NCI-H460 (cell line): ENCODE measurements around the gene QPRT. TPM values are rescaled to one million over a fixed set of nuclear protein-coding genes. Genes with fewer than 3 reads are reported as not detected.
"Not testable (repeated sequence)": the region's sequence is repeated elsewhere in the genome, so short reads cannot be mapped to it uniquely, and the experiment has no call there.

ENCODE experiments used
- DNase-seq: peaks from one replicate; pipeline ENCODE4 v3.0.0-alpha.2; 2016; ENCODE audit warnings: low read depth; ENCODE audit errors: extremely low read depth
- total RNA-seq: library from RNA; depleted of rRNA; stranded (reverse); fragments of >200 nt; shearing (Covaris generic); gene quantifications from 2 replicates; pipeline ENCODE4 v1.2.3, GENCODE V29; 2014; rRNA removed

QPRT gene
- total RNA-seq, 1 experiment from 2014 or later, result 0.42 TPM

DNA sequence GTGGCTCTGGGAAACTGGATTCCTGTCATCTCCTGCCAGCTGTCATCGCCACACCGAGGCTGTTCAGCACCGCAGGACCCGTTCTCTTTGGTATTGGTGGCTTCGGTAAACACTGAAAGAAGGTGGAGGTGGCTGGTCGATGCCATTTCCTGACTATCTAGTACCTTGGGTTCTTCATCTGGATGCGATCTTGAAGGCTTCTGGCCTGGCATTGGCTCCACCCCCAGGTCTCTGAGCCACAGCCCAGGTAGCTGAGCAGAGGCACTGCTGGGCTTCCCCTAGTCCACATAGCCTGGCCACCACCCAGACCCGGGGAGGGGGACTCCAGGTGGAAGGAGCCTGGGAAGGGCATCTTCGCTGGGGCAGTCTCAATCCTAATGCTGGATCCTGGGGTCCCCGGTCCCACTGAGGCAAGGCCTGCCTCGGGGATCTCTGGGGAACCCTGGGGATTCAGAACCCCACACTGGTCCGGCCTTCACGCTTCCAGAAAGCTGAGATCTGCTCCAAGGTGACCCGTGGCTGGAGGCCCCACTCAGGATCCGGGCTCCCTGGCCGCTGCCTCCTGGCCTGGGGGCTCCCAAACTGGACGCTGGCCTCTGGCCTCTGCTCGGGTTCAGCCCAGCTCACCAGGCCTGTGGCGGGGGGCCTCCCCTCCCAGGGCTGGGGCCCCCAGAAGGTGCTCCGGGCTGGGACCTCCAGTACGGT lies 65.0 kb downstream of the QPRT start:
- no peak for DNase-seq

DNA sequence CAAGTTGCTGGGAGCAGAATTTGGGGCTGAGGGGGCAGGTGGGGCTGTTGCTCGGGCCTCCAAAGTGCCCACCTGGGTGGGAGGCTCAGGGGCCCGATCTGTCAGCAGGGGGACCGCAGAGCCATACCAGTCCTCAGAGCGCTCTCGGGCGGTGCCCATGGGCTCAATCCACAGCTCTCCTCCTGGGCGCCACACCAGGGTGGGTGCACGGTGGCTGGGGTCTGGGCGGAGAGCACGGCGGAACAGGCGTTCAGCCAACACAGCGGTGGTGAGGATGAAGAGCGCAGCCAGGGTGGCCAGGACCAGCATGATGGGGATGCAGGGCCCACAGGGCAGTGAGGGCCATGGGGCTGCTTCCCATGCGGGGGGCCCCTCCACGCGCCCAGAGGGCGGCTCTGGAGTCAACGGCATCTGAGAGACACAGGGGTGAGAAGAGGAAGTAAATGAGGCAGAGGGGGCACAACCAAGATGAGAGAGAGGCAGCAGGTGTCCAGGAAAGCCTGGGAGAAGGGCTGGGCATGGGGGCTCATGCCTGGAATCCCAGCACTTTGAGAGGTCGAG lies 65.6 kb downstream of the QPRT start:
- DNase-seq, result no peak

DNA sequence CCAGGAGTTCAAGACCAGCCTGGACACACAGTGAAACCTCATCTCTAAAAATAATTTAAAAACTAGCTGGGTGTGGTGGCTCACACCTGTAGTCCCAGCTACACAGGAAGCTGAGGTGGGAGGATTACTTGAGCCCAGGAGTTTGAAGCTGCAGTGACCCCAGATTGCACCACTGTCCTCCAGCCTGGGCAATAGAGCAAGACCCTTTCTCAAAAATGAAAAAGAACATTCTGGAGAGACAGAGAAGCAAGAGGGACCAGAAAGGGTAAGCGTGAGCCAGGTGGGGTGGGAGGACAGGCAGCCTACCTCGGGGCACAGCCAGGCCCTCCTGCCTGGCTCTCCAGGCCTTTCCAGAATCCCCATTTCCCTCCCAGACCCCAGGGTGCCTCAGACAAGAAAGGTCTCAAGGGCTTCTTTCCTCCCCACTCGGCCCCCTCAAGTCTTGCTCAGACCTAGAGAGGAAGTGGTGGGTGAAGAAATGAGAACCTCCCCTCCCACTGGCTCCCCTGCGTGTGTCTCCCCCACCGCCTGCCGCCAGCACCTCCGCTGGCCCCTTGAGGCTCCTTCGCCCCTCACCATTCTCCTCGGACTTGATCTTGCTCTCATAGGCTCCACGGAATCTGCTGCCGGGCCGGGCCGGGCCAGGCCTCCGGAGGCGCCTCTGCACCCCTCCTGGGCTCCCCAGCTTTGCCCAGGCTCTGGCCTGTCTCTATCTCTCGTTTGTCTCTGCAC lies 66.3 kb downstream of the QPRT start:
- no peak for DNase-seq

DNA sequence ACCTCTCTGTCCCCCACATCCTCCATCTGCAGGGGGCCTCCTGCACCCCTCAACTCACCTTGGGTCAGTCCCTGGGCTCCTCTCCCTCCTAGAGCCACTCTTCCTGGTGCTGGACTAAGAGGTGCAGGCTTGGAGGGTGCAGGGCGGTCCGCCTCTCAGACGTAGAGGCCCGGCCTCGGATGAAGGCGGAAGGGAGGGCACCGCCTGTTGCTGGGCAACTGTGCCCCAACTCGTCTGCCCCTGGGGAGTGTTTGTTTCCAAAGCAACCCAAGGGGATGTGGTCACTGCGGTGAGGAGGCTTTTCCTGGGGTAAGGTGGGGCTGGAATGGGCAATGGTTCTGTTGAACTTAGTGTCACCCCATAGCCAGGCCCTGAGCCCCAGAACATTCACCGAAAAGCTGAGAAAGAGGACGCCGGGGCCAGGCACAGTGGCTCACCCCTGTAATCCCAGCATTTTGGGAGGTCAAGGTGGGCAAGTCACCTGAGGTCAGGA lies 66.9 kb downstream of the QPRT start, which contains the start of gene C16orf54:
C16orf54 (minus strand) TSS at position 138 of the 493 bp plus-strand sequence. CDS start 1,039 bp downstream, outside the sequence.
- DNase-seq, result no peak

DNA sequence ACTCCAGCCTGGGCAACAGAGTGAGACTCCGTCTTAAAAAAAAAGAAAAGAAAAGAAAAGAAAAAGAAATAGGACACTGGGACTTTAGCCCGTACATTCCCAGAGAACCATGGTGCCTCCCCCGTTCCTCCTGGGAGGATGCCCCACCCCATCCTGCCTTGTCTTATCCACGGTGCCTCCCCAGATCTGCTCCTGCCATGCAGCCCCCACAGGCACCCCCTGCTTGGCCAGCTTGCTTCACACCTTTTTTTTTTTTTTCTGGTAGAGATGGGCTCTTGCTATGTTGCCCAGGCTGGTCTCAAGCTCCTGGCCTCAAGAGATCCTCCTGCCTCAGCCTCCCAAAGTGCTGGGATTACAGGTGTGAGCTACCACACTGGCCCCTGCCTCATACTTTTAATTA lies 67.5 kb downstream of the QPRT start:
- DNase-seq, result not testable (repeated sequence)

Other genes starting within 250 kb of the QPRT start
- gene BOLA2, start 224.8 kb upstream of the QPRT start, total RNA-seq, result 43.3 and 50.0 TPM in 2 replicates
- 25.2 and 26.8 TPM in 2 replicates for gene SLX1B, start 224.6 kb upstream of the QPRT start, total RNA-seq
- gene SULT1A4, start 219.3 kb upstream of the QPRT start, total RNA-seq, result 12.8 and 15.8 TPM in 2 replicates
- gene NPIPB12, start 172.8 kb upstream of the QPRT start, total RNA-seq, result 21.9 and 24.0 TPM in 2 replicates
- gene SPN, start 15.9 kb upstream of the QPRT start, total RNA-seq, result not detected in 2 replicates
- not detected in 2 replicates for gene C16orf54, start 66.8 kb downstream of the QPRT start, total RNA-seq
- not detected in 2 replicates for gene ZG16, start 99.1 kb downstream of the QPRT start, total RNA-seq
- 80.3 and 87.9 TPM in 2 replicates for gene KIF22, start 111.6 kb downstream of the QPRT start, total RNA-seq
- gene MAZ, start 127.3 kb downstream of the QPRT start, total RNA-seq, result 206 and 220 TPM in 2 replicates
- gene PRRT2, start 133.0 kb downstream of the QPRT start, total RNA-seq, result 0.20 and 0.22 TPM in 2 replicates
- gene PAGR1, start 137.0 kb downstream of the QPRT start, total RNA-seq, result 23.3 and 25.8 TPM in 2 replicates
- 32.9 and 35.9 TPM in 2 replicates for gene MVP, start 141.3 kb downstream of the QPRT start, total RNA-seq
- 65.5 and 69.3 TPM in 2 replicates for gene CDIPT, start 184.0 kb downstream of the QPRT start, total RNA-seq
- gene SEZ6L2, start 220.4 kb downstream of the QPRT start, total RNA-seq, result 14.7 and 18.7 TPM in 2 replicates
- gene ASPHD1, start 221.3 kb downstream of the QPRT start, total RNA-seq, result 8.5 and 11.6 TPM in 2 replicates
- 20.1 and 24.0 TPM in 2 replicates for gene KCTD13, start 247.0 kb downstream of the QPRT start, total RNA-seq